B cell (primary cell): Measurements from ENCODE around the gene HS6ST3. TPM values are rescaled to one million over a fixed set of nuclear protein-coding genes. Genes with fewer than 3 reads are reported as not detected.

Experiments
- ATAC-seq: fragments of 200-7000 bp; cut with Tn5 transposase; one replicate; pipeline ENCODE4 v1.10.0; 2021; ENCODE audit warnings: low read depth, mild to moderate bottlenecking, moderate number of reproducible peaks, moderate library complexity
- CTCF ChIA-PET: fragments of 350-600 bp; sonication (Branson Sonifier 250); formaldehyde crosslinking; loops from one replicate; lab custom pipeline; 2021; ENCODE audit warnings: antibody characterized with exemption, inconsistent platforms; lab: Charles Lee
- POLR2A ChIA-PET: fragments of 350-600 bp; sonication (Branson Sonifier 250); formaldehyde crosslinking; loops from one replicate; lab custom pipeline; 2021; ENCODE audit warnings: antibody characterized with exemption; lab: Charles Lee
- DNase-seq: peaks from one replicate; pipeline ENCODE4 v3.0.0; 2013
- H2AFZ ChIP-seq: 2 replicates; pipeline ENCODE4 v1.6.1; 2012; ENCODE audit warnings: mild to moderate bottlenecking, low read depth, low read length; ENCODE audit not compliant: insufficient read depth, poor library complexity, severe bottlenecking
- H3K27ac ChIP-seq, 2 donors: 1 replicate in 1 of 2; 2 replicates in 1 of 2; pipeline ENCODE4 v1.5.1; 2012 to 2013; ENCODE audit warnings: low read length in 2 of 2, mild to moderate bottlenecking in 2 of 2, moderate library complexity in 1 of 2
- H3K27me3 ChIP-seq, 4 experiments: fragments of 200-600 bp in 1 of 4; sonication (generic) in 1 of 4; replicated peaks in 1 of 4; 1 replicate in 2 of 4; 2 replicates in 2 of 4; pipeline versions ENCODE4 v1.6.1 to v1.7.0; 2013 to 2016; ENCODE audit warnings: low read length in 3 of 4, mild to moderate bottlenecking in 2 of 4, mixed read lengths in 1 of 4, moderate library complexity in 1 of 4; ENCODE audit not compliant: insufficient read depth in 4 of 4, control insufficient read depth in 3 of 4; ENCODE audit errors: control extremely low read depth in 1 of 4
- H3K36me3 ChIP-seq, 2 experiments: replicated peaks in 1 of 2; 1 replicate in 1 of 2; 2 replicates in 1 of 2; pipeline versions ENCODE4 v1.6.1 to v1.7.1; 2013; ENCODE audit warnings: low read length in 1 of 2; ENCODE audit not compliant: insufficient read depth in 2 of 2, control insufficient read depth in 1 of 2; ENCODE audit errors: control extremely low read depth in 1 of 2, extremely low read depth in 1 of 2
- H3K4me1 ChIP-seq, 2 donors: fragments of 200-600 bp in 1 of 2; sonication (generic) in 1 of 2; 1 replicate in 1 of 2; 2 replicates in 1 of 2; pipeline versions ENCODE4 v1.5.1 to v1.6.1; 2013 to 2017; ENCODE audit warnings: low read length in 2 of 2; ENCODE audit not compliant: control insufficient read depth in 2 of 2, insufficient read depth in 2 of 2
- H3K4me2 ChIP-seq: replicated peaks from 2 replicates; pipeline ENCODE3; 2012; ENCODE audit warnings: mild to moderate bottlenecking, low read depth, low read length; ENCODE audit not compliant: poor library complexity, severe bottlenecking
- H3K4me3 ChIP-seq, 5 experiments: fragments of 200-600 bp in 1 of 5; sonication (generic) in 1 of 5; 1 replicate in 3 of 5; 2 replicates in 2 of 5; pipeline versions ENCODE4 v1.5.1 to v1.7.0; 2011 to 2016; ENCODE audit warnings: low read length in 4 of 5, mild to moderate bottlenecking in 4 of 5, low read depth in 2 of 5, control low read depth in 1 of 5, moderate library complexity in 1 of 5; ENCODE audit not compliant: insufficient read depth in 1 of 5; ENCODE audit errors: control extremely low read depth in 1 of 5, extremely low read depth in 1 of 5
- H3K79me2 ChIP-seq: fragments of 200-600 bp; sonication (generic); one replicate; pipeline ENCODE4 v1.6.0; 2016; ENCODE audit warnings: low read length; ENCODE audit not compliant: control insufficient read depth, insufficient read depth
- H3K9ac ChIP-seq: fragments of 200-600 bp; sonication (generic); 2 replicates; pipeline ENCODE4 v1.6.1; 2017; ENCODE audit warnings: mild to moderate bottlenecking, low read length, moderate library complexity
- H3K9me3 ChIP-seq, 3 donors: one replicate each; pipeline versions ENCODE4 v1.6.1 to v1.7.1; 2013; ENCODE audit warnings: low read length in 2 of 3; ENCODE audit not compliant: control insufficient read depth in 2 of 3, insufficient read depth in 1 of 3; ENCODE audit errors: control extremely low read depth in 1 of 3
- H4K20me1 ChIP-seq: 2 replicates; pipeline ENCODE4 v1.6.0; 2012; ENCODE audit warnings: mild to moderate bottlenecking, low read length; ENCODE audit not compliant: insufficient read depth, control insufficient read depth, poor library complexity, severe bottlenecking
- H3K27ac Mint-ChIP-seq: one replicate; pipeline ENCODE4 v1.8.0; 2021; ENCODE audit warnings: mixed read lengths
- H3K27me3 Mint-ChIP-seq: one replicate; pipeline ENCODE4 v1.8.0; 2021; ENCODE audit warnings: mixed read lengths
- H3K4me1 Mint-ChIP-seq: one replicate; pipeline ENCODE4 v1.8.0; 2021; ENCODE audit warnings: mixed read lengths
- H3K4me3 Mint-ChIP-seq: one replicate; pipeline ENCODE4 v1.8.0; 2021; ENCODE audit warnings: mixed read lengths
- H3K9me3 Mint-ChIP-seq: one replicate; pipeline ENCODE4 v1.8.0; 2022; ENCODE audit warnings: mixed read lengths; ENCODE audit not compliant: insufficient read depth
- CTCF ChIP-seq: fragments of 200-600 bp; IDR thresholded peaks from one replicate; pipeline ENCODE4 v1.8.0; 2022; ENCODE audit warnings: antibody characterized with exemption, mild to moderate bottlenecking
- EZH2 ChIP-seq: IDR thresholded peaks from 2 replicates; pipeline ENCODE4 v1.6.1; 2012; ENCODE audit warnings: borderline replicate concordance, low read depth, mild to moderate bottlenecking, moderate library complexity, low read length; ENCODE audit not compliant: insufficient read depth, poor library complexity, severe bottlenecking
- WGBS: methylation state at CpG from one replicate; pipeline ENCODE4 v1.1.5; 2013; ENCODE audit warnings: missing lambda C conversion rate; ENCODE audit not compliant: insufficient coverage; 5-methylcytosine and 5-hydroxymethylcytosine counted together
- intact Hi-C: fragments of 100-400 bp; cut with micrococcal nuclease; formaldehyde crosslinking; loops from one replicate; pipeline ENCODE4 v1.10.0; 2022
- polyA plus RNA-seq: library from polyadenylated mRNA; depleted of rRNA; stranded (reverse); fragments of >200 nt; gene quantifications from 2 replicates; pipeline ENCODE4 v1.2.3, GENCODE V29; 2012
- total RNA-seq, 2 donors: library from RNA; stranded (reverse); fragments of 120-200 nt in 1 of 2; gene quantifications; 1 replicate in 1 of 2; 2 replicates in 1 of 2; pipeline versions ENCODE4 v1.2.3 to v1.2.4, GENCODE V29; 2013 to 2022

HS6ST3 gene
- total and polyA plus RNA-seq, 2 donors (not counting 1 experiment from before 2014, with no cell fraction given), result not detected

GRCh38 chr13:96481482-96481881 is 391.6 kb downstream of the HS6ST3 start:
- ATAC-seq, result no peak
- H3K79me2 ChIP-seq, result no peaks in the 10 kb centered on the region
- Mint-ChIP-seq H3K9me3 (peaks cover 6% of the 10 kb centered on the region), H3K4me1 (no peaks in the 10 kb centered on the region), H3K4me3 (no peak overlapping the region), H3K27me3 (no peaks in the 10 kb centered on the region), H3K27ac (no peak overlapping the region)
- H3K9me3 ChIP-seq, result peaks cover 0 to 3% (median 0%) of the 10 kb centered on the region in 3 donors
- no peak overlapping the region for H3K9ac ChIP-seq
- H3K27ac ChIP-seq, result no peak overlapping the region
- no peak overlapping the region for H3K4me2 ChIP-seq
- H3K27me3 ChIP-seq, result no peaks in the 10 kb centered on the region
- H3K36me3 ChIP-seq, result no peaks in the 10 kb centered on the region
- no peak for DNase-seq
- no peaks in the 10 kb centered on the region for H3K4me1 ChIP-seq
- intact Hi-C loops, result no loop called here
- H2AFZ ChIP-seq, result no peak overlapping the region
- POLR2A ChIA-PET, result no interaction called here
- H3K4me3 ChIP-seq, result no peak overlapping the region
- H4K20me1 ChIP-seq, result no peaks in the 10 kb centered on the region
- WGBS, result 90% methylated on average over 2 of the region's 6 CpGs
- TF ChIP-seq CTCF (no peak), EZH2 (no peak)
- CTCF ChIA-PET, result no interaction called here

GRCh38 chr13:96490496-96490989 is 400.6 kb downstream of the HS6ST3 start:
- Histone ChIP-seq H3K9ac (no peak overlapping the region), H2AFZ (no peak overlapping the region), H3K27ac (no peak overlapping the region), H3K4me3 (no peak overlapping the region), H3K36me3 (no peaks in the 10 kb centered on the region), H3K79me2 (no peaks in the 10 kb centered on the region), H3K4me2 (no peak overlapping the region), H4K20me1 (no peaks in the 10 kb centered on the region), H3K27me3 (no peaks in the 10 kb centered on the region), H3K4me1 (no peaks in the 10 kb centered on the region), H3K9me3 (no peaks in the 10 kb centered on the region)
- CTCF ChIA-PET, result no interaction called here
- no peaks in the 10 kb centered on the region for H3K27me3 Mint-ChIP-seq
- POLR2A ChIA-PET, result no interaction called here
- TF ChIP-seq EZH2, result no peak
- no peak for TF ChIP-seq CTCF
- 91% methylated on average over 2 of the region's 5 CpGs for WGBS
- no peak overlapping the region for H3K27ac Mint-ChIP-seq
- H3K4me1 Mint-ChIP-seq, result no peaks in the 10 kb centered on the region
- intact Hi-C loops, result no loop called here
- ATAC-seq (no peak), DNase-seq (no peak)
- no peak overlapping the region for H3K4me3 Mint-ChIP-seq
- peaks cover 3% of the 10 kb centered on the region for H3K9me3 Mint-ChIP-seq
